PC-9 (cell line): Measurements from ENCODE around the gene SERPINA12. TPM values are rescaled to one million over a fixed set of nuclear protein-coding genes. Genes with fewer than 3 reads are reported as not detected.

Experiments
- BruUV-seq: library from RNA; stranded (reverse); fragments of 400-500 nt; replicated peaks from 2 replicates; lab custom pipeline; 2021; lab: Mats Ljungman, UMichigan
- CTCF ChIA-PET: fragments of 300-600 bp; sonication (Branson Sonifier 250); formaldehyde crosslinking; loops from one replicate; lab custom pipeline; 2022; ENCODE audit warnings: antibody characterized with exemption; lab: Charles Lee
- POLR2A ChIA-PET: fragments of 300-600 bp; sonication (Branson Sonifier 250); formaldehyde crosslinking; loops from one replicate; lab custom pipeline; 2022; ENCODE audit warnings: antibody characterized with exemption; ENCODE audit not compliant: unreplicated experiment; lab: Charles Lee
- DNase-seq, 2 experiments: peaks; one replicate each; pipeline versions ENCODE4 v3.0.0 to v3.0.0-alpha.2; 2015 to 2022; ENCODE audit warnings: mixed read lengths in 1 of 2
- H2AFZ ChIP-seq: fragments of 200-600 bp; sonication (generic); 2 replicates; pipeline ENCODE4 v1.8.1; 2017; ENCODE audit warnings: antibody characterized with exemption
- H3F3A ChIP-seq: fragments of 200-600 bp; sonication (generic); 2 replicates; pipeline ENCODE4 v1.8.1; 2017; ENCODE audit warnings: antibody characterized with exemption, mild to moderate bottlenecking, low read depth; ENCODE audit not compliant: insufficient read depth
- H3K27ac ChIP-seq: fragments of 200-600 bp; sonication (generic); 2 replicates; pipeline ENCODE4 v1.6.1; 2016; ENCODE audit warnings: mixed run types
- H3K27me3 ChIP-seq: fragments of 200-600 bp; sonication (generic); 2 replicates; pipeline ENCODE4 v1.6.1; 2016; ENCODE audit warnings: low read depth, mixed run types; ENCODE audit not compliant: insufficient read depth
- H3K36me3 ChIP-seq: fragments of 200-600 bp; sonication (generic); 2 replicates; pipeline ENCODE4 v1.6.1; 2016; ENCODE audit warnings: low read depth, mixed run types
- H3K4me1 ChIP-seq: fragments of 200-600 bp; sonication (generic); replicated peaks from 2 replicates; pipeline ENCODE4 v1.6.1; 2016; ENCODE audit warnings: mixed run types; ENCODE audit not compliant: insufficient read depth
- H3K4me2 ChIP-seq: fragments of 200-600 bp; sonication (generic); 2 replicates; pipeline ENCODE4 v1.6.1; 2017; ENCODE audit warnings: mixed run types
- H3K4me3 ChIP-seq: fragments of 200-600 bp; sonication (generic); 2 replicates; pipeline ENCODE4 v1.6.1; 2016; ENCODE audit warnings: mixed run types
- H3K79me2 ChIP-seq: fragments of 200-600 bp; sonication (generic); 2 replicates; pipeline ENCODE4 v1.6.1; 2017; ENCODE audit warnings: low read depth, mixed run types
- H3K9me2 ChIP-seq: fragments of 200-600 bp; sonication (generic); 2 replicates; pipeline ENCODE4 v1.8.1; 2017; ENCODE audit warnings: mild to moderate bottlenecking; ENCODE audit not compliant: insufficient read depth
- H3K9me3 ChIP-seq: fragments of 200-600 bp; sonication (generic); 2 replicates; pipeline ENCODE4 v1.8.1; 2016; ENCODE audit warnings: low read depth; ENCODE audit not compliant: insufficient read depth
- H4K20me1 ChIP-seq: fragments of 200-600 bp; sonication (generic); 2 replicates; pipeline ENCODE4 v1.8.1; 2017; ENCODE audit not compliant: insufficient read depth
- EZH2 ChIP-seq: fragments of 200-600 bp; sonication (generic); IDR thresholded peaks from 2 replicates; pipeline ENCODE4 v1.8.0; 2017; ENCODE audit warnings: antibody characterized with exemption, low read depth
- intact Hi-C: fragments of 100-400 bp; cut with micrococcal nuclease; formaldehyde crosslinking; loops from one replicate; pipeline ENCODE4 v1.10.0; 2022; ENCODE audit not compliant: unreplicated experiment
- total RNA-seq: library from RNA; stranded (reverse); gene quantifications from 2 replicates; pipeline ENCODE4 v1.2.3, GENCODE V29; 2021
- TF ChIP-seq, protein P1 (sequence below): fragments of 200-600 bp; sonication (generic); conservative IDR thresholded peaks from 2 replicates; pipeline ENCODE4 v1.6.1; 2017; ENCODE audit warnings: mixed run types, antibody characterized with exemption, mild to moderate bottlenecking, moderate library complexity

Gene SERPINA12
- total RNA-seq, 1 experiment from 2014 or later, result not detected

DNA sequence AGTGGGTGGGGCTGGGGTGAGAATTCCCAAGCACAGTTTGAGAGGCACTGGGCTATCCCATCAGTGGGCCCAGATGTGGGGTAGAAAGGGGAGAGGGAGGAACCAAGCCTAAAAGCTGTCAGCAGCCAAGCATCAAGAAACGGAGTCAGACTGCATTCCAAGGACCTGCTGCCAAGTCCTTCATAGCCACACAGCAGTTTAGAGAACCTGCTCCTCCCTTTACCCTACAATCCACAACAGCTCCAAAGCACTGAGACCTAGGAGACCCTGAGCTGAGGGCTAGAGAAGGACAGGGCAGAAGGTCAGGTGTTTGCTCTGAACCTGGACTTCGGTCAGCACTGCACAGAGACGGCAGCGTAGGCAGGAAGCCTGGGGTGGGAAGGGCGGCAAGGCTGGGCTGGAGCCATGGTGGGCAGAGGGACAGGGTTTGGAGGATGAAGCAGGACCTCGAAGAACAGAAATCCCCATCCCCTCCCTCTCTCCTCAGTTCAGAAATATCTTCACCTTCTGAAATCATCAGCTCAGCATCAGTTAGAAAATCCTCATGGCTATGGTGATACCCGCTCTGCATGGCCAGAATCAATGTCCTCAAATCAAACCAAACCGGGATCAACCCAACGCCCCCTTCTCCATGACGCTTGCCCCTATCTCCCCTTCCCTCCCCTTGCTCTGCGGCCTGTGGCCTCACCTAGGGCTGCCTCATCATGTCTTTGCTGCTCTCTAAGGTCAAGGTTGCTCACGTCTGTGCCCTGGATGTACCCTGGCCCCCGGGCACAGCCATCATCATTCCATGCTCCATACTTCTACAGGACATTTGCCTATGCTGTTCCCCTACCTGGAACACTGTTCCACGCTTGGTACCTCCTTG lies 39.1 kb upstream of the SERPINA12 start:
- Histone ChIP-seq H3K27ac (no peak overlapping the region), H3K4me3 (no peak overlapping the region), H3K9me2 (no peaks in the 10 kb centered on the region), H3K4me2 (no peak overlapping the region), H4K20me1 (no peaks in the 10 kb centered on the region), H3K4me1 (no peaks in the 10 kb centered on the region), H3K27me3 (no peaks in the 10 kb centered on the region), H3F3A (no peaks in the 10 kb centered on the region), H3K79me2 (no peaks in the 10 kb centered on the region), H3K9me3 (no peaks in the 10 kb centered on the region), H3K36me3 (no peaks in the 10 kb centered on the region), H2AFZ (no peak overlapping the region)
- POLR2A ChIA-PET, result no interaction called here
- intact Hi-C loops, result no loop called here
- DNase-seq, result no peak
- no TSS peak for BruUV-seq
- CTCF ChIA-PET, result no interaction called here
- TF ChIP-seq, protein P1, sequence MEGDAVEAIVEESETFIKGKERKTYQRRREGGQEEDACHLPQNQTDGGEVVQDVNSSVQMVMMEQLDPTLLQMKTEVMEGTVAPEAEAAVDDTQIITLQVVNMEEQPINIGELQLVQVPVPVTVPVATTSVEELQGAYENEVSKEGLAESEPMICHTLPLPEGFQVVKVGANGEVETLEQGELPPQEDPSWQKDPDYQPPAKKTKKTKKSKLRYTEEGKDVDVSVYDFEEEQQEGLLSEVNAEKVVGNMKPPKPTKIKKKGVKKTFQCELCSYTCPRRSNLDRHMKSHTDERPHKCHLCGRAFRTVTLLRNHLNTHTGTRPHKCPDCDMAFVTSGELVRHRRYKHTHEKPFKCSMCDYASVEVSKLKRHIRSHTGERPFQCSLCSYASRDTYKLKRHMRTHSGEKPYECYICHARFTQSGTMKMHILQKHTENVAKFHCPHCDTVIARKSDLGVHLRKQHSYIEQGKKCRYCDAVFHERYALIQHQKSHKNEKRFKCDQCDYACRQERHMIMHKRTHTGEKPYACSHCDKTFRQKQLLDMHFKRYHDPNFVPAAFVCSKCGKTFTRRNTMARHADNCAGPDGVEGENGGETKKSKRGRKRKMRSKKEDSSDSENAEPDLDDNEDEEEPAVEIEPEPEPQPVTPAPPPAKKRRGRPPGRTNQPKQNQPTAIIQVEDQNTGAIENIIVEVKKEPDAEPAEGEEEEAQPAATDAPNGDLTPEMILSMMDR, result no peak
- TF ChIP-seq EZH2, result no peak

DNA sequence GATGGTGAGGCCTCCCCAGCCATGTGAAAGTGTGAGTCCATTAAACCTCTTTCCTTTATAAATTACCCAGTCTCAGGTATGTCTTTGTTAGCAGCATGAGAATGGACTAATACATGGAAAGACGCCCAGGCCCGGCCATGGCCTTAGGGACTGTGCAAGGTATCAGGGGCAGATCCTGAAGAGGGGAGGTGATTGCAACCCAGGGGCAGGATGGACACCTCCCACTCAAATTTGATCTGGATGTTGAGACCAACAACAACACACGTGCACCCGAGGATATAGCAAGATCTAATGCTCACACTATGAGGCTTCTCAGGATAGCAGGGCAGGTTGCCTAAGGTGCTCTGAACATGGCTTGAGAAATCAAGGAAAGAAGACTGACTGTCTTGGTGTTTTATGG lies 38.5 kb upstream of the SERPINA12 start:
- POLR2A ChIA-PET, result no interaction called here
- H3K9me2 ChIP-seq, result no peaks in the 10 kb centered on the region

DNA sequence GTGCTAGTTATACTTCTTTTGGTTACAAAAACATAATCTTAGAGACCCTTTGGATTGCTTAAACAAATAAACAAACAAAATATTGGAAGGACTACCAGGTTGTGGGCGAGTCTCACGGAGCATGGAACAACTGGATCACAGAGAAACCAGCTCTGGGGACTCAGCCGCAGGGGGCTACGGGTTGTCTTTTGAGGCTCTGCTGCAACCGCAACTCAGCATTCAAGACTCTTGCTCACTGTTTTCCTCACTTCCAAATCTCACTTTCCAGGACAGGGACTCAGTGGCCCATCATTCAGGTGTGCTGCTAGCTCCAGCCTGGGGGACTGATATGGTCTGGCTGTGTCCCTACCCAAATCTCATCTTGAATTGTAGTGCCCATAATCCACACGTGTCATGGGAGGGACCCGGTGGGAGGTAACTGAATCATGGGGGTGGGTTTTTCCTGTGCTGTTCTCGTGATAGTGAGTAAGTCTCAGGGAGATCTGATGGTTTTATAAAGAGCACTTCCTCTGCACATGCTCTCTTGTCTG lies 37.9 kb upstream of the SERPINA12 start:
- Histone ChIP-seq H3K4me3 (no peak overlapping the region), H3K4me2 (no peak overlapping the region), H3K9me2 (no peaks in the 10 kb centered on the region), H3K4me1 (no peaks in the 10 kb centered on the region), H3K9me3 (no peaks in the 10 kb centered on the region), H3K79me2 (no peaks in the 10 kb centered on the region), H3K27me3 (no peaks in the 10 kb centered on the region), H2AFZ (no peak overlapping the region), H3F3A (no peaks in the 10 kb centered on the region), H4K20me1 (no peaks in the 10 kb centered on the region), H3K36me3 (no peaks in the 10 kb centered on the region), H3K27ac (no peak overlapping the region)
- no TSS peak for BruUV-seq
- ChIA-PET POLR2A (no interaction called here), CTCF (no interaction called here)
- TF ChIP-seq, protein P1, result no peak
- no peak for DNase-seq
- intact Hi-C loops, result no loop called here

More for the DNA sequence above, 38.5 kb upstream of the SERPINA12 start:
- H3K9me3 ChIP-seq, result no peaks in the 10 kb centered on the region
- no TSS peak for BruUV-seq
- H3K27ac ChIP-seq, result no peak overlapping the region
- TF ChIP-seq EZH2, result no peak
- TF ChIP-seq, protein P1, result no peak
- intact Hi-C loops, result no loop called here
- no peaks in the 10 kb centered on the region for H3K4me1 ChIP-seq
- no peaks in the 10 kb centered on the region for H4K20me1 ChIP-seq
- no peak overlapping the region for H3K4me3 ChIP-seq
- no peaks in the 10 kb centered on the region for H3K79me2 ChIP-seq
- CTCF ChIA-PET, result no interaction called here
- no peaks in the 10 kb centered on the region for H3F3A ChIP-seq
- no peak for DNase-seq
- no peak overlapping the region for H2AFZ ChIP-seq
- no peaks in the 10 kb centered on the region for H3K27me3 ChIP-seq
- no peaks in the 10 kb centered on the region for H3K36me3 ChIP-seq
- no peak overlapping the region for H3K4me2 ChIP-seq
